ENCODE measurements around the gene RPRD1A.
"Not testable (repeated sequence)": the region's sequence is repeated elsewhere in the genome, so short reads cannot be mapped to it uniquely, and the experiment has no call there.

The RPRD1A gene

DNA sequence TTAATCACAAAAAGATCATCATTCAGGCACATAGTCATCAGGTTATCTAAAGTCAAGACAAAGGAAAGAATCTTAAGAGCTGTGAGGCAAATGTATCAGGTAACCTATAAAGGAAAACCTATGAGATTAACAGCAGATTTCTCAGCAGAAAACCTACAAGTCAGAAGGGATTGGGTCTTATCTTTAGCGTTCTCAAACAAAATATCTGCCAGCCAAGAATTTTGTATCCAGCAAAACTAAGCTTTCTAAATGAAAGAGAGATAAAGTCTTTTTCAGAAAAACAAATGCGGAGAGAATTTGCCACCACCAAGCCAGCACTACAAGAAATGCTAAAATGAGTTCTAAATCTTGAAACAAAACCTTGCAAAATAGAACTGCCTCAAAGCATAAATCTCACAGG is 13.8 kb upstream of the RPRD1A start:
- in situ Hi-C loops (cut with HindIII; ENCODE audit: low sequenced_read_pairs), result loop anchor here (25.0 kb wide), 1 partner anchor 181 kb away; no protein-coding TSS in a partner anchor

DNA sequence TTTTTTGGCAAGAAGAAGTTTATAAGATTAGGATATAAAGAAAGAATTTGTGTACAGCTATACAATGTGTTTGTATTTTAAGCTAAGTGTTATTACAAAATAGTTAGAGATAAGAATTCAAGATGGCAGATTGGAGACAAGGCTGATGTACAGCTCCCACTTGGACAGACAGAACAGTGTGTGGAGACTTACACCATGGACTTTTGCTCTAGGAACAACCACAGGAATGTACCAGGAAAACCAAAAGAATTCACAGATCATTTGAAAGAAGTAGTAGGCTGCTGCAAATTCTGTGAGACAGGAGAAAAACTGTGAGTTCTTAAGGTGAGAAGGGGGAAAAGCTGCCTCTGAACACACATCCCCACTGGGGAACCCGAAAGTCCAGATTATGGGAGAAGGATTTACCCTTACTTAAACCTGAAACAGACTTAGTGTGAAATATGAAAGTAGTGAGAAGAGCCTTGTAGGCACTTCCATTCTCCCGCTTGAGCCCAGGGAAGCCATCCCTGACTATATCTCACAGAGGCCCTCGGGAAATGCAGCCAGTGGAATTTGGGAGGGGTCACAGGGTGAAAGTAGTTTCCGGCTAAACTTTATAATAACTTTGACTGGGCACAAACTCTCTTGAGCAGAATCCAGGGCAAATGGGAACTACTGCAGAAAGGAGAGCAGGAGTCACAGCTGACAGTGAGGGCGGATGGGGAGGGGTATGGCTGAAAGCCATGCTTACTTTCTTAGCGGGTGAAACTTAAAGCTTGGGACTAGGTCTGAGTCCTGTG is 11.6 kb upstream of the RPRD1A start:
- in situ Hi-C loops (cut with HindIII; ENCODE audit: low sequenced_read_pairs), result loop anchor here (25.0 kb wide), 1 partner anchor 183 kb away; no protein-coding TSS in a partner anchor

DNA sequence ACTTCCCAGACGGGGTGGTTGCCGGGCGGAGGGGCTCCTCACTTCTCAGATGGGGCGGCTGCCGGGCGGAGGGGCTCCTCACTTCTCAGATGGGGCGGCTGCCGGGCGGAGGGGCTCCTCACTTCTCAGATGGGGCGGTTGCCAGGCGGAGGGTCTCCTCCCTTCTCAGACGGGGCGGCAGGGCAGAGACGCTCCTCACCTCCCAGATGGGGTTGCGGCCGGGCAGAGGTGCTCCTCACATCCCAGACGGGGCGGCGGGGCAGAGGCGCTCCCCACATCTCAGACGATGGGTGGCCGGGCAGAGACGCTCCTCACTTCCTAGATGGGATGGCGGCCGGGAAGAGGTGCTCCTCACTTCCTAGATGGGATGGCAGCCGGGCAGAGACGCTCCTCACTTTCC is 10.4 kb upstream of the RPRD1A start:
- in situ Hi-C loops (cut with HindIII; ENCODE audit: low sequenced_read_pairs), result loop anchor here (25.0 kb wide), 1 partner anchor 185 kb away; no protein-coding TSS in a partner anchor

DNA sequence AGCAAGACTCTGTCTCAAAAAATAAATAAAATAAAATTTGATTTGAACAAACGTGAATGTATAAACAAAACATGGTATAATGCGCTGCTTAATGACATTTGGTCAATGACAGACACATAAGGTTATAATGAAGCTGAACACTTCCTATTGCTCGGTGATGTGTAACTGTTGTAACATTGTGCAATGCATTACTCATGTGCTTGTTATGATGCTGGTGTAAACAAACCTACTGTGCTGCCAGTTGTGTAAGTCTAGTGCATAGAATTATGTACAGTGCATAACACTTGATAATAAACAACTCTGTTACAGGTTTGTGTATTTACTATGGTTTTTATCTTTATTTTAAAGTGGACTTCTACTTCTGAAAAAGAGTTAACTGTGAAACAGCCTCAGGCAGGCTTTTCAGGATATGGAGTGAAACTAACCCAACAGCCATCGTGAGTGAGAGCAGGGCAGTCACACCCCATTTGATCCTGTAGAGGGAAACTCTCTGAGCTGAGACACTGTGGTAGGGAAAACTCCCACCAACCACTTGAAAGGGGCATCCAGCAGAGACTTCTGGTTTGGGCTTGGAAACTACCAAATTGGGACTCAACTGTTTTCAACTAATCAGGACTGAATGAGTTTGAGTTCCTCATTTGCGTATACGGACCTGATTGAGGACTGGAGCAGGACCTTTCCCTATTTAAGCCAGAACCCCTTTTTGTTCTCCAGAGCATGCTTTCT is 8.7 kb upstream of the RPRD1A start:
- in situ Hi-C loops (cut with HindIII; ENCODE audit: low sequenced_read_pairs), result loop anchor here (25.0 kb wide), 1 partner anchor 186 kb away; no protein-coding TSS in a partner anchor

DNA sequence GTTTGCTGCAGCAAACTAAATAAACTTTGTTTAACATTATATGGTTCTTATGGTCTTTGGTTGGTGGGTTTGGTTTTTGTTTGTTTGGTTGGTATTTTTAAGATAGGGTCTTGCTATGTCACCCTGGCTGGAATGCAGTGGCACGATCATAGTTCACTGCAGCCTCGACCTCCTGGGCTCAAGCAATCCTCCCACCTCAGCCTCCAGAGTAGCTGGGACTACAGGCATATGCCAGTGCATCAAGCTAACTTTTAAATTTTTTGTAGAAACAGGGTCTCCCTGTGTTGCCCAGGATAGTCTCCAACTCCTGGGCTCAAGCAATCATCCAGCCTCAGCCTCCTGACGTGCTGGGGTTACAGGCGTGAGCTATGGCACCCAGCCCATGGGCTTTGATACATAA is 7.1 kb upstream of the RPRD1A start:
- in situ Hi-C loops (cut with HindIII; ENCODE audit: low sequenced_read_pairs), result no loop called here

DNA sequence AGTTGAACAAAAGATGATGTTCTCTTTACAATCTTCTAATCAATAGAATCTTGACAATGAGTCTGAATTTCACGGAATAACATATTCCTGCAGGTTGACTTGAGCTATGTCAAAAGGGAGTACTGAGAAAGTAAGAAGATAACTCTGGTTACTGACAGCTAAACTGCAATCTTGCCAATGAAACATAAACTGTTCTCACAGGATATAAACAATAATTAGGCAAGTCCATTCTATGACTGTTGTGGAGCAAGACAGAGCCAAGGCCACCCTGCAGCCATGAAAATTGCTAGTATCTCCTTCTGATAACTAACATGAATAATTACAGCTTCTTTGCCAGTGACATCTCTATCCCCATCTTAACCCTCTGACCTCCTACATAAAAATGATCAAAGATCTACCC is 6.3 kb upstream of the RPRD1A start:
- in situ Hi-C loops (cut with HindIII; ENCODE audit: low sequenced_read_pairs), result no loop called here

DNA sequence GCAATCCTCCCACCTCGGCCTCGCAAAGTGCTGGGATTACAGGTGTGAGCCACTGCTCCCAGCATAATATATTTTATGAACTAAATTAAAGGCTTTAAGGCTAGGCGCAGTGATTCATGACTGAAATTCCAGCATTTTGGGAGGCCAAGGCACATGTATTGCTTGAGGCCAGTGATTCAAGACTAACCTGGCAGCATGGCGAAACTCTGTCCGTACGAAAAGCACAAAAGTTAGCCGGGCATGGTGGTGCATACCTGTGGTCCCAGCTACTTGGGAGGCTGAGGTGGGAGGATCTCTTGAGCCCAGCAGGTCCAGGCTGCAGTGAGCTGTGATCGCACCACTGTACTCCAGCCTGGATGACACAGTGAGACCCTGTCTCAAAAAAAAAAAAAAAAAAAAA is 5.0 kb upstream of the RPRD1A start:
- in situ Hi-C loops (cut with HindIII; ENCODE audit: low sequenced_read_pairs), result not testable (repeated sequence)

DNA sequence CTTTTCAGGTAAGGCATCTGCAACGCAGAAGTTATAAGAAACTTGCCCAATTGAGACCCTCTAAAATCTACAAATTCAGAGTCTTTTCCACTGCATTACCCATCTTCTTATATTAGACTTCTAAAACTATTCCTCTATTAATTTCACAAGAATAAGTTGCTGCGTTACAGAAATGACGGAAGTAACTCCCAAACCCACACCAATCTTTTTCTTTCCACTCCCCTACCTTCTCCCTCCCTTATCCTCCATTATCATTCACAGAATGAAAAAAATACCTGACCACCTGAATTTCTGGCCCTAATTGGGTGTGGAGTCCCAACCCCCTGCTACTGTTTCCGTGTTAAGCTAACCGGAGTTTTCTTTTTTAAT is 689 bp downstream of the RPRD1A start:
- in situ Hi-C loops (cut with HindIII; ENCODE audit: low sequenced_read_pairs), result no loop called here

DNA sequence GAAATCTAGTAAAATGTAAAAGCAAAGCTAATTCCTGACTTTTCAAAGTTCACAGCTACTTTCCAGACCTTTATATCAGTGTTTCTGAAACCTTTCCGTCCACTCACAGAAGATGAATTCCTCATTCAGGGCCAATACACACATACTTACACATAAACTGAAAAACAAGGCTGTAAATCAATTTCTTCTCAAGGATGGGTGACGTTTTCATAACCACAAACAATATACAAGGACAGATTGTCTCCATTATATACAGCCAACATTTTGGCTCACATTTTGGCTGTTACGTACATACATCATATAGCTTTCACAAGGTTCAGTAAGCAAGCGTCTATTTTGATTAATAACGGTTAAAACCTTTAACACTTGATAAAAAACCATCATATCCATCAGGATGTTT is 1.4 kb downstream of the RPRD1A start:
- in situ Hi-C loops (cut with HindIII; ENCODE audit: low sequenced_read_pairs), result no loop called here

DNA sequence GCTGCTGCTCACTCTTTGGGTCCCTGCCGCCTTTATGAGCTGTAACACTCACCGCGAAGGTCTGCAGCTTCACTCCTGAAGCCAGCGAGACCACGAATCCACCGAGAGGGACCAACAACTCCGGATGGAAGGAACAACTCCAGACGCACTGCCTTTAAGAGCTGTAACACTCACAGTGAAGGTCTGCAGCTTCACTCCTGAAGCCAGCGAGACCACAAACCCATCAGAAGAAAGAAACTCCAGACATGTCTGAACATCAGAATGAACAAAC is 2.6 kb downstream of the RPRD1A start:
- in situ Hi-C loops (cut with HindIII; ENCODE audit: low sequenced_read_pairs), result not testable (repeated sequence)

DNA sequence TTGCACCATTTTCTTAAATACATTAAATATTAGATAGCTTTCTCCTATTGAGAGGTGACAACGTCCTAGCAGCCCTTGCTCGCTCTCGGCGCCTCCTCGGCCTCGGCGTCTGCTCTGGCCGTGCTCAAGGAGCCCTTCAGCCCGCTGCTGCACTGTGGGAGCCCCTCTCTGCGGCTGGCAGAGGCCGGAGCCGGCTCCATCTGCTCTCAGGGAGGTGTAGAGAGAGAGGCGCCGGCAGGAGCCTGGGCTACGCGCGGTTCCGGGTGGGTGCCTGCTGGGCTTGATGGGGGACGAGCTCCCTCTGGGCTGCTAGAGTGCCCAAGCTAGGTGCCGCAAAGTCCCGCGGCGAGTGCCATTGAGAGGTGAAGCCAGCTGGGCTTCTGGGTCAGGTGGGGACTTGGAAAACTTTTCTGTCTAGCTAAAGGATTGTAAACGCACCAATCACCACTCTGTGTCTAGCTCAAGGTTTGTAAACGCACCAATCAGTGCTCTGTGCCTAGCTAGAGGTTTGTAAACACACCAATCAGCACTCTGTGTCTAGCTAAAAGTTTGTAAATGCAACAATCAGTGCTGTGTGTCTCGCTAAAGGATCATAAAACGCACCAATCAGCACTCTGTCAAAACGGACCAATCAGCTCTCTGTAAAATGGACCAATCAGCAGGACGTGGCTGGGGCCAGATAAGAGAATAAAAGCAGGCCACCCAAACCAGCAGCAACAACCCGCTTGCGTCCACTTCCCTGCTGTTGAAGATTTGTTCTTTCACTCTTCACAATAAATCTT is 3.1 kb downstream of the RPRD1A start:
- in situ Hi-C loops (cut with HindIII; ENCODE audit: low sequenced_read_pairs), result no loop called here

DNA sequence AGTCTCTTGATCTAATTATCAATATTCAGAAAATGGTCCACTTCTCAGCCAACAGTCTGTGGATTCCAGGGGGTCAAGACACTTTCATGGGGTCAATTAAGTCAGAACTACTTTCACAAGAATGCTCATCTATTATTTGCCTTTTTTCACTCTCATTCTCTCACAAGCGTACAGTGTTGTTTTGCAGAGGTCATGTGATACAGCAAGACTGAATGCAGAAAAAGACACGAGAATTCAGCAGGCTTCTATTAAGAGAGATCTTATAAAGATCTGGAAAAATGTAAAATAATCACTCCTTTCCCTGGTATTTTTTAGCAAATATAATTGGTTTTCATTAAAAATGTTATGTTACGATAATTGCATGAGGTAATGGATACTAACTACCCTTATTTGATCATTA is 8.7 kb downstream of the RPRD1A start:
- in situ Hi-C loops (cut with HindIII; ENCODE audit: low sequenced_read_pairs), result no loop called here

DNA sequence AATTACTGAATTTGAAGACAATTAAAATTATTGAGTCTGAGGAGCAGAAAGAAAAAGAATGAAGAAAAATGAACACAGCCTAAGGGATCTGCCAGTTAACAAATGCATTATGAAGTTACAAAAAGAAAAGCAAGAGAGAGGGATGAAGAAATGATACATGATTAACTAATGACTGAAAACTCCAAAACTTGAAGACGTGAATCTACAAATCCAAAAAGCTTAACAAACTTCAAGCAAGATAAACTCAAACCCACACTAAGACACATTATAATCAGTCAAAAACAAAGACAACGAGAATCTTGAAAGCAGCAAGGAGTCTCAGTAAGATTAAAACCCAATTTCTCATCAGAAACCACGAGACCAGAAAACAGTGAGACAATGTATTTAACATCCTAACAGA is 15.6 kb downstream of the RPRD1A start:
- in situ Hi-C loops (cut with HindIII; ENCODE audit: low sequenced_read_pairs), result no loop called here

DNA sequence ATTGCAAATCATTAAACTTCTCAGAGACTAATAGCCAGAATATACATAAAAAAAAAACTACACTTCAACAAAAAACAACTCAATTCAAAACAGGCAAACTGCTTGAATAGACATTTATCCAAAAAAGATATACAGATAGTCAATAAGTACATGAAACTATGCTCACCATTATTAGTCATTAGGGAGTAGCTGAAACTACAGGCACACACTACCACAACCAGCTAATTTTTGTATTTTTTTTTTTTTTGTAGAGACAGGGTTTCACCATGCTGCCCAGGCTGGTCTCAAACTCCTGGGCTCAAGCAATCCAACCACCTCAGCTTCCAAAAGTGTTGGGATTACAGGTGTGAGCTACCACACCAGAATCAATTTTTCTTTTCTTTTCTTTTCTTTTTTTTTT is 16.9 kb downstream of the RPRD1A start:
- in situ Hi-C loops (cut with HindIII; ENCODE audit: low sequenced_read_pairs), result no loop called here

DNA sequence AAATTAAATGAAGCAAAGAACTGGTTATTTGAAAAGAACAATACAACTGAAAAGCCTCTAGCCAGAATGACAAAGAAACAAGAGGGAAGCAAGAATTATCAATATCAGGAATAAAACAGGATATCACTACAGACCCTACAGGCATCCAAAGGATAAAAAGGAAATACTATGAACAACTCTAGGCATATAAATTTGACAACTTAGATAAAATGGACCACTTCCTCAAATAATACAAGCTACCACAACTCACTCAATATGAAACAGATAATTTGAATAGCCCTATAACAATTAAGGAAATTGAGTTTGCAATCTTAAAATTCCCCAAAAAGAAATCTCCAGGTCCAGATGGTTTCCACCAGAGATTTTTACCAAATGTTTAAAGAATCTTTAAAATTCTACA is 19.8 kb downstream of the RPRD1A start:
- in situ Hi-C loops (cut with HindIII; ENCODE audit: low sequenced_read_pairs), result no loop called here

DNA sequence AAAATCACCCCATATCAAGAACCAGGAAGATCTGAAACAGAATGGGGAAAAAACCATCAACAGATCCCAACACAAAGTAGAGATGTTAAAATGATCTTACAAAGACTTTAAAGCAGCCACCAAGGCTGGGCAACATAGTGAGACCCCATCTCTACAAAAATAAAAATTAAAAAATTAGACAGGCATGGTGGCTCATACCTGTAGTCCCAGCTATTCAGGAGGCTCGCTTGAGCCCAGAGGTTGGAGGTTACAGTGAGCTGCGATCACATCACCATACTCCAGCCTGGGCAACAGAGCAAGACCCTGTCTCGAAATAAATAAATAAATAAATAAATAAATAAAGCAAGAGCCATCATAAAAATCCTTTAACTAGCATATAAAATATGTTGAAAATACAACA is 20.5 kb downstream of the RPRD1A start:
- in situ Hi-C loops (cut with HindIII; ENCODE audit: low sequenced_read_pairs), result no loop called here

DNA sequence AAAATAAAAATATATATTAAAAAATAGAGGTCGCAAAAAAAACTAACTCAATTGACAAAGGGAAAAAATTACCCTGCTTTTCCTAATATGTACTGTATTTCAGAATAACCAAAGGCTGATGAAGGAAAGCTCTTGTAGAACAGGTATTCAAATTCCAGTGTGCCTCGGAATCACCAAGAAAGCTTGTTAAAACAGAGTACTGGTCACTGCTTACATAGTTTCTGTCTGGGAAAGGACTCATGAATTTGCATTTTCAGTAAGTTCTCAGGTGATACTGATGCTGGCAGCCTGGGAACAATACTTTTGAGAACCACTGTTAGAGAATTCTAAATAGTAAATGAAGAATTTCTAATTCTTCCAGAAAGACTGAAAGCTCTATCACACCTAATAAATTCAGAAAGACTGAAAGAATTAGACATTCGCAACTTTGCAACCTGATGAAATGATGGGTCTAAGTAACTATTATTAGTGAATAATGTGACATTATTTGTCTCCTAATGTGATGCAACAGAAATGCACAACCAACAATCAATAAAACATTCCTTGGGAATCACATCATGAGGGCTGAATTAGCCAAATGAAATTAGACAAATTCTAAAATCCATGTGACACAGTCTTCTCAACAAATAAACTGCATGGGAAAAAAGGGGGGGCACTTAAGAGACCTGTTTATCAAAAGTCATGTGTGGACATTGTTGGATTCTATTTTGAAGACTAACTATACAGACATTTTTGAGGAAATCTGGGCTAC is 21.9 kb downstream of the RPRD1A start:
- in situ Hi-C loops (cut with HindIII; ENCODE audit: low sequenced_read_pairs), result no loop called here

DNA sequence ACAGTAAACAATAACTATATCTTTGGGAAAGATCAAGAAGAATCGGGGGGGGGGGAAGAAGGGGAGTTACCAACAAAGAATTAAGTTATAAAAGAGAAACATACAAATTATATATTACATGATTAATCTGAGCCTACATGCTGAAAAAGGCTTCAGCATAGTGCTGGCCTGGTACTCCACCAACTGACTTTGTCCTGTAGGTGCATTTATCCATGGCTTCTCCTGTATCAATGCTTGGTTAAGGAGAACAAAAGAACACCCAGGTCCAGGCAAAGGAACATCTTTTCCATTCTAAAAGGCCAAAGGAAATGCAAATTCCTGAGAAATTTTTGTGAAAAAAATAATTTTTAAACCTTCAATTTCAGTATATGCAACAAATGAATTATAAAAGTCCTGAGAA is 24.2 kb downstream of the RPRD1A start:
- in situ Hi-C loops (cut with HindIII; ENCODE audit: low sequenced_read_pairs), result no loop called here

DNA sequence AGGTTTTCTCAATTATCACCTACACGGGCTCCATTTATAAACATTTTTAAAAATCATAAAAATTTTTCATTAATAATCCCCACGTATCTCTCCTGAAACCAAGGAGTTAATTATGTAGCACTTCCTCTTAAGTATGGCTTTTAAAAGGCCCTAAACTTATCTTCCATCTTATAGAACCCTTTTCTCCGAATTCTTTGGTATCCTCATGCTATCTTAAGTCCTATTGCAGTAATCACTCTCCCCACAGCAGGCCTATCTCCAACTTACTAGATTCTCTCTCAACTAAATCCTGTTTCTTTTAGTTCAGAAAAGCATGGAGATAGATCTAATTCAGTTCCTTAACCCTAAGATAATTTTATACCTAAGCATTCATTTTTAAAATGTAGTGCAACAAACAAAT is 26.2 kb downstream of the RPRD1A start:
- in situ Hi-C loops (cut with HindIII; ENCODE audit: low sequenced_read_pairs), result no loop called here

DNA sequence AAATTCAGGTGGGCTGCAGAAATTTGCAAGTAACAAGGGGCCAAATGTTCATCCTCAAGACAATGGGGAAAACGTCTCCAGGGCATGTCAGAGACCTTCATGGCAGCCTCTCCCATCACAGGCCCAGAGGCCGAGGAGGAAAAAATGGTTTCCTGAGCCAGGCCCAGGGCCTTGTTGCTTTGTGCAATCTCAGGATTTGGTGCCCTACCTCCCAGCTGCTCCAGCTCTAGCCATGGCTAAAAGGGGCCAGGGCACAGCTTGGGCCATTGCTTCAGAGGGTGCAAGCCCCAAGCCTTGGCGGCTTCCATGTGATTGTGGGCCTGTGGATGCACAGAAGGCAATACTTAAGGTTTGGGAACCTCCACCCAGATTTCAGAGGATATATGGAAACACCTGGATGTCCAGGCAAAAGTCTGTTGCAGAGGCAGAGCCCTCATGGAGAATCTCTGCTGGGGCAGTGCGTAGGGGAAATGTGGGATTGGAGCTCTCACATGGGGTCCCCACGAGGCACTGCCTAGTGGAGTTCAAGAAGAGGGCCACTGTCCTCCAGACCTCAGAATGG is 29.2 kb downstream of the RPRD1A start:
- in situ Hi-C loops (cut with HindIII; ENCODE audit: low sequenced_read_pairs), result no loop called here

DNA sequence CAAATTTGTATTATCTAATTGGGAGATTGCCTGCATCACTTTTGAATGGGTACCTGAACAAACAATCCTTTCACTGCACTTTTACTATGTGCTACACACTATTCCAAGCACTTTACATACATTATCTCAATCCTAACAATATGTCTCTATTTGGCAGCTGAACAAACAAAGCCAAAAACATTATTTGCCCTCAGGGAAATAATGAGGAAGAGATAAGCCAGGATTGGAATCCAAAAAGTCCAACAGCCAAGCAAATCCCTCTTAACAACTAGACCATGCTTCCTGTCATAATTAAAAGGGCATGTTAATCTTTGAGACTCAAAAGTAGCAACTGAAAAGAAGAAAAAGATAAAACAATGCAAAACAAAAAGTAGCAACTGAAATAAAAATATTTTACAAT is 32.1 kb downstream of the RPRD1A start:
- in situ Hi-C loops (cut with HindIII; ENCODE audit: low sequenced_read_pairs), result no loop called here
